ENCODE results near the gene LSM12. TPM values are rescaled to one million over a fixed set of nuclear protein-coding genes. Genes with fewer than 3 reads are reported as not detected.

The LSM12 gene
- total RNA-seq, 1 experiment from 2014 or later, result 95.6 TPM

GRCh38 chr17:43988301-43988700 is 78.2 kb downstream of the LSM12 start:
- H3K9me3 ChIP-seq (replicated peaks), result no peaks in the 10 kb centered on the region
- no peaks in the 10 kb centered on the region for H3K4me1 ChIP-seq
- no peak overlapping the region for H3K4me3 ChIP-seq
- H3K27ac ChIP-seq, result no peak overlapping the region
- no peaks in the 10 kb centered on the region for H3K36me3 ChIP-seq
- H3K27me3 ChIP-seq, result peaks cover 14% of the 10 kb centered on the region; the same call in 1 of the 2 replicates
- no peak for DNase-seq

GRCh38 chr17:43987131-43988021 is 79.1 kb downstream of the LSM12 start:
- Histone ChIP-seq H3K27ac (no peak overlapping the region), H3K27me3 (peaks cover 14% of the 10 kb centered on the region; the same call in 1 of the 2 replicates), H3K4me1 (no peaks in the 10 kb centered on the region), H3K9me3 (replicated peaks) (no peaks in the 10 kb centered on the region), H3K4me3 (no peak overlapping the region), H3K36me3 (no peaks in the 10 kb centered on the region)
- DNase-seq, result no peak

GRCh38 chr17:43986225-43986981 is 80.1 kb downstream of the LSM12 start:
- no peak overlapping the region for H3K4me3 ChIP-seq
- no peak for DNase-seq
- no peaks in the 10 kb centered on the region for H3K4me1 ChIP-seq
- H3K27ac ChIP-seq, result no peak overlapping the region
- H3K9me3 ChIP-seq (replicated peaks), result no peaks in the 10 kb centered on the region
- H3K27me3 ChIP-seq, result peaks cover 14% of the 10 kb centered on the region; the same call in 1 of the 2 replicates
- H3K36me3 ChIP-seq, result no peaks in the 10 kb centered on the region

GRCh38 chr17:43984521-43984920 is 82.0 kb downstream of the LSM12 start:
- Histone ChIP-seq H3K4me3 (no peak overlapping the region), H3K27ac (no peak overlapping the region), H3K4me1 (no peaks in the 10 kb centered on the region), H3K36me3 (no peaks in the 10 kb centered on the region), H3K27me3 (peaks cover 21% of the 10 kb centered on the region), H3K9me3 (replicated peaks) (no peaks in the 10 kb centered on the region)
- DNase-seq, result no peak

Other genes with a start within 250 kb of the LSM12 start
- gene MPP3, start 233.5 kb downstream of the LSM12 start, total RNA-seq (2014; rRNA removed; shearing (Covaris generic)), result 6.6 and 11.3 TPM in 2 replicates
- not detected in 2 replicates for gene CD300LG, start 219.5 kb downstream of the LSM12 start, total RNA-seq (2014; rRNA removed; shearing (Covaris generic))
- 16.3 and 17.4 TPM in 2 replicates for gene MPP2, start 159.1 kb downstream of the LSM12 start, total RNA-seq (2014; rRNA removed; shearing (Covaris generic))
- not detected in 2 replicates for gene PPY, start 124.2 kb downstream of the LSM12 start, total RNA-seq (2014; rRNA removed; shearing (Covaris generic))
- not detected in 2 replicates for gene PYY, start 112.7 kb downstream of the LSM12 start, total RNA-seq (2014; rRNA removed; shearing (Covaris generic))
- gene NAGS, start 62.0 kb downstream of the LSM12 start, total RNA-seq (2014; rRNA removed; shearing (Covaris generic)), result 1.9 and 2.4 TPM in 2 replicates
- 35.3 and 39.8 TPM in 2 replicates for gene TMEM101, start 51.7 kb downstream of the LSM12 start, total RNA-seq (2014; rRNA removed; shearing (Covaris generic))
- 34.6 and 37.3 TPM in 2 replicates for gene G6PC3, start 4.1 kb upstream of the LSM12 start, total RNA-seq (2014; rRNA removed; shearing (Covaris generic))
- gene HDAC5, start 57.0 kb upstream of the LSM12 start, total RNA-seq (2014; rRNA removed; shearing (Covaris generic)), result 96.4 and 103 TPM in 2 replicates
- gene HROB, start 75.3 kb upstream of the LSM12 start, total RNA-seq (2014; rRNA removed; shearing (Covaris generic)), result 10.0 and 11.1 TPM in 2 replicates
- not detected in 2 replicates for gene ASB16, start 104.0 kb upstream of the LSM12 start, total RNA-seq (2014; rRNA removed; shearing (Covaris generic))
- gene TMUB2, start 120.3 kb upstream of the LSM12 start, total RNA-seq (2014; rRNA removed; shearing (Covaris generic)), result 27.8 and 29.6 TPM in 2 replicates
- gene ATXN7L3, start 133.2 kb upstream of the LSM12 start, total RNA-seq (2014; rRNA removed; shearing (Covaris generic)), result 59.7 and 62.4 TPM in 2 replicates
- gene UBTF, start 153.0 kb upstream of the LSM12 start, total RNA-seq (2014; rRNA removed; shearing (Covaris generic)), result 76.6 and 78.9 TPM in 2 replicates
- gene SLC4A1, start 201.5 kb upstream of the LSM12 start, total RNA-seq (2014; rRNA removed; shearing (Covaris generic)), result 0.04 TPM in 1 of 2 replicates, not detected in the other
- gene RUNDC3A, start 241.9 kb upstream of the LSM12 start, total RNA-seq (2014; rRNA removed; shearing (Covaris generic)), result 0.14 TPM in 1 of 2 replicates, not detected in the other